HepG2 (cell line): Measurements from ENCODE around the gene PRSS3. TPM values are rescaled to one million over a fixed set of nuclear protein-coding genes. Genes with fewer than 3 reads are reported as not detected.
"Not testable (repeated sequence)": the region's sequence is repeated elsewhere in the genome, so short reads cannot be mapped to it uniquely, and the experiment has no call there.

Source experiments
- ATAC-seq: fragments of 200-7000 bp; cut with Tn5 transposase; 3 replicates; pipeline ENCODE4 v1.9.1; 2020; ENCODE audit warnings: mild to moderate bottlenecking, moderate library complexity
- BruUV-seq: library from RNA; stranded (reverse); fragments of 400-500 nt; replicated peaks from 2 replicates; lab custom pipeline; 2021; lab: Mats Ljungman, UMichigan
- CTCF ChIA-PET: fragments of 300-600 bp; formaldehyde crosslinking; extraction: SDS; loops from one replicate; lab custom pipeline; 2021; ENCODE audit warnings: low total read pairs, inconsistent platforms, low intra/inter-chr PET ratio; lab: Yijun Ruan, JAX
- POLR2A ChIA-PET: fragments of 350-600 bp; sonication (Branson Sonifier 250); formaldehyde crosslinking; loops from one replicate; lab custom pipeline; 2020; ENCODE audit warnings: antibody characterized with exemption, inconsistent platforms; lab: Yijun Ruan, JAX
- DNase-seq: peaks from one replicate; pipeline ENCODE4 v3.0.0-alpha.2; 2015; ENCODE audit warnings: low spot score
- FAIRE-seq: peaks from 3 replicates; lab custom pipeline; 2011; peaks lifted over from hg19 to GRCh38; lab: Jason Lieb, UNC
- H2AFZ ChIP-seq: one replicate; pipeline ENCODE4 v1.6.1; 2011; ENCODE audit warnings: low read length, inconsistent platforms
- H3K27ac ChIP-seq: fragments of 300-600 bp; 3 replicates; pipeline ENCODE4 v1.8.0; 2011; ENCODE audit warnings: mixed run types, mild to moderate bottlenecking, mixed read lengths, low read length, inconsistent platforms; ENCODE audit not compliant: insufficient read depth; ENCODE audit errors: extremely low read length
- H3K27me3 ChIP-seq, 2 experiments: fragments of 200-600 bp in 1 of 2; 2 replicates in 1 of 2; 3 replicates in 1 of 2; pipeline versions ENCODE4 v1.6.0 to v1.8.0; 2011; ENCODE audit warnings: low read length in 2 of 2, mild to moderate bottlenecking in 2 of 2, moderate library complexity in 2 of 2, inconsistent platforms in 1 of 2; ENCODE audit not compliant: insufficient read depth in 2 of 2, control insufficient read depth in 1 of 2
- H3K36me3 ChIP-seq, 2 experiments: fragments of 200-600 bp in 1 of 2; replicated peaks in 1 of 2; 2 replicates in 1 of 2; 3 replicates in 1 of 2; pipeline versions ENCODE4 v1.5.1 to v1.8.0; 2011; ENCODE audit warnings: low read length in 2 of 2, inconsistent platforms in 1 of 2; ENCODE audit not compliant: insufficient read depth in 2 of 2, control insufficient read depth in 1 of 2
- H3K4me1 ChIP-seq: 2 replicates; pipeline ENCODE4 v1.5.1; 2012; ENCODE audit warnings: low read length, inconsistent platforms; ENCODE audit not compliant: insufficient read depth
- H3K4me2 ChIP-seq: 2 replicates; pipeline ENCODE4 v1.6.0; 2011; ENCODE audit warnings: low read depth, low read length, inconsistent platforms
- H3K4me3 ChIP-seq, 3 experiments: fragments of 200-600 bp in 1 of 3; sonication (generic), shearing (Covaris generic) in 1 of 3; replicated peaks in 1 of 3; 2 replicates each; pipeline ENCODE4 v1.5.1; 2011 to 2016; ENCODE audit warnings: low read length in 3 of 3, inconsistent platforms in 2 of 3, low read depth in 2 of 3, mild to moderate bottlenecking in 2 of 3, control low read depth in 1 of 3, mixed read lengths in 1 of 3; ENCODE audit not compliant: insufficient read depth in 1 of 3
- H3K79me2 ChIP-seq: one replicate; pipeline ENCODE4 v1.6.1; 2011; ENCODE audit warnings: low read length, inconsistent platforms; ENCODE audit not compliant: insufficient read depth
- H3K9ac ChIP-seq: 2 replicates; pipeline ENCODE4 v1.6.0; 2011; ENCODE audit warnings: mild to moderate bottlenecking, low read depth, low read length, inconsistent platforms; ENCODE audit not compliant: insufficient read depth
- H3K9me3 ChIP-seq: 2 replicates; pipeline ENCODE4 v1.5.1; 2012; ENCODE audit warnings: mild to moderate bottlenecking, low read length
- H4K20me1 ChIP-seq: 2 replicates; pipeline ENCODE4 v1.6.0; 2011; ENCODE audit warnings: inconsistent platforms, mild to moderate bottlenecking, low read length, moderate library complexity; ENCODE audit not compliant: insufficient read depth
- MTF2 ChIP-seq: sonication (generic); formaldehyde crosslinking; IDR thresholded peaks from 2 replicates; pipeline ENCODE4 v1.5.0; 2020; ENCODE audit warnings: missing genetic modification reagents, borderline replicate concordance
- ZNF142 ChIP-seq: sonication (generic); formaldehyde crosslinking; IDR thresholded peaks from 2 replicates; pipeline ENCODE4 v1.4.0; 2020; ENCODE audit warnings: missing genetic modification reagents
- WGBS: methylation state at CpG from one replicate; pipeline ENCODE4 v1.1.6; 2017; ENCODE audit warnings: low lambda C conversion rate; 5-methylcytosine and 5-hydroxymethylcytosine counted together
- in situ Hi-C: cut with HindIII; loops from 2 replicates; pipeline ENCODE4 v1.10.0; 2017; ENCODE audit warnings: low pct_unique_long_range_greater_than_20kb; ENCODE audit not compliant: extremely low pct_ligation_motif_present
- intact Hi-C: fragments of 100-400 bp; cut with micrococcal nuclease; formaldehyde crosslinking; loops from one replicate; pipeline ENCODE4 v1.10.0; 2022; ENCODE audit not compliant: unreplicated experiment
- polyA plus RNA-seq, 8 experiments: library from polyadenylated mRNA; depleted of rRNA in 3 of 8; stranded (reverse) in 7 of 8; unstranded in 1 of 8; fragments of >200 nt; fragmentation: Illumina TruSeq in 4 of 8; extraction: Trizol in 4 of 8; gene quantifications; 2 replicates each; pipeline versions ENCODE4 v1.2.1 to v1.2.3, GENCODE V29; 2011 to 2016; ENCODE audit warnings: low read depth in 4 of 8, missing spikeins in 1 of 8, mixed read lengths in 1 of 8; ENCODE audit not compliant: insufficient read depth in 1 of 8
- total RNA-seq, 5 experiments: library from RNA; depleted of rRNA; stranded (reverse); fragments of >200 nt; fragmentation: Illumina TruSeq; extraction: Trizol; gene quantifications; 2 replicates each; pipeline ENCODE4 v1.2.3, GENCODE V29; 2016; ENCODE audit warnings: low read depth in 1 of 5

PRSS3 gene
- total and polyA plus RNA-seq, 2 of the 13 experiments (the other 11 are each of a cell fraction or from before 2014, with no cell fraction given), result not detected

GRCh38 chr9:33800886-33801285 lies 5.5 kb downstream of the PRSS3 start (continued):
- TF ChIP-seq ZNF142 (CRISPR knock-in tag) (no peak), MTF2 (CRISPR knock-in tag) (no peak)
- TF ChIP-seq, all 625 proteins: peak for 0

- H3K27ac ChIP-seq, H3K9me3 ChIP-seq, DNase-seq, in situ Hi-C loops, H3K4me2 ChIP-seq, H3K36me3 ChIP-seq, BruUV-seq, H3K9ac ChIP-seq, H3K4me3 ChIP-seq, H3K79me2 ChIP-seq, POLR2A ChIA-PET, H4K20me1 ChIP-seq, ATAC-seq, intact Hi-C loops, CTCF ChIA-PET, FAIRE-seq, H2AFZ ChIP-seq: not testable (repeated sequence)
- Histone ChIP-seq H3K27me3 (peaks cover 2 to 25% of the 10 kb centered on the region in 2 experiments; a peak in 2 of 5 replicates), H3K4me1 (peaks cover 45% of the 10 kb centered on the region)
- WGBS, result 75% methylated on average over 2 of the region's 2 CpGs
These were observed 6.7 kb downstream of the PRSS3 start for GRCh38 chr9:33801943-33802500.

- H3K9me3 ChIP-seq, H3K27me3 ChIP-seq, H4K20me1 ChIP-seq, POLR2A ChIA-PET, H3K27ac ChIP-seq, in situ Hi-C loops, H3K9ac ChIP-seq, ATAC-seq, intact Hi-C loops, H3K4me3 ChIP-seq, CTCF ChIA-PET, H3K36me3 ChIP-seq, H2AFZ ChIP-seq, H3K79me2 ChIP-seq, H3K4me2 ChIP-seq, DNase-seq, FAIRE-seq, BruUV-seq: not testable (repeated sequence)
- H3K4me1 ChIP-seq, result peaks cover 67% of the 10 kb centered on the region
- 72% methylated on average over 3 of the region's 3 CpGs for WGBS
These were observed 8.8 kb downstream of the PRSS3 start for GRCh38 chr9:33804196-33804595.
